HEK293 (cell line): ENCODE measurements around the gene HINT2.

Source experiments
- CTCF ChIA-PET: fragments of 350-600 bp; formaldehyde crosslinking; extraction: SDS; loops from one replicate; lab custom pipeline; 2021; ENCODE audit warnings: antibody characterized with exemption; lab: Yijun Ruan, JAX
- POLR2A ChIA-PET: fragments of 300-600 bp; formaldehyde crosslinking; extraction: SDS; loops from one replicate; lab custom pipeline; 2020; ENCODE audit warnings: antibody characterized with exemption, inconsistent platforms; lab: Yijun Ruan, JAX
- H3K27ac ChIP-seq: fragments of 200-500 bp; sonication (Bioruptor generic); 2 replicates; pipeline ENCODE4 v1.5.1; 2014; ENCODE audit warnings: low read depth, low read length, control low read depth, inconsistent platforms; ENCODE audit errors: extremely low read depth
- H3K36me3 ChIP-seq, 2 experiments: fragments of 200-500 bp in 1 of 2; sonication (Bioruptor generic) in 1 of 2; 1 replicate in 1 of 2; 2 replicates in 1 of 2; pipeline ENCODE4 v1.5.1; 2014 to 2017; ENCODE audit warnings: inconsistent platforms in 2 of 2, low read length in 2 of 2; ENCODE audit not compliant: control insufficient read depth in 2 of 2, insufficient read depth in 1 of 2
- H3K4me1 ChIP-seq: fragments of 200-500 bp; sonication (Bioruptor generic); 2 replicates; pipeline ENCODE4 v1.5.1; 2014; ENCODE audit warnings: mild to moderate bottlenecking, low read length, inconsistent platforms; ENCODE audit not compliant: control insufficient read depth, insufficient read depth
- H3K4me3 ChIP-seq: 2 replicates; pipeline ENCODE4 v1.5.1; 2011; ENCODE audit warnings: low read depth, mild to moderate bottlenecking, control low read depth, low read length, moderate library complexity
- H3K9me3 ChIP-seq: fragments of 200-500 bp; sonication (Bioruptor generic); 2 replicates; pipeline ENCODE4 v1.5.1; 2014; ENCODE audit warnings: low read depth, low read length, inconsistent platforms; ENCODE audit not compliant: control insufficient read depth, insufficient read depth
- GLIS1 ChIP-seq: fragments of 450-650 bp; formaldehyde crosslinking; IDR thresholded peaks from 2 replicates; pipeline ENCODE4 v1.5.1; 2016; ENCODE audit warnings: missing biosample characterization, missing genetic modification characterization
- IKZF3 ChIP-seq: fragments of 450-650 bp; IDR thresholded peaks from 2 replicates; pipeline ENCODE4 v1.5.0; 2018; ENCODE audit warnings: missing biosample characterization, mild to moderate bottlenecking, missing genetic modification characterization, moderate library complexity
- KLF7 ChIP-seq: fragments of 450-650 bp; formaldehyde crosslinking; IDR thresholded peaks from 2 replicates; pipeline ENCODE4 v1.5.1; 2016; ENCODE audit warnings: missing biosample characterization, missing genetic modification characterization, borderline replicate concordance
- MEIS1 ChIP-seq: sonication (generic); formaldehyde crosslinking; IDR thresholded peaks from 2 replicates; pipeline ENCODE4 v1.8.1; 2022; ENCODE audit warnings: missing genetic modification reagents, mild to moderate bottlenecking, borderline replicate concordance
- MZF1 ChIP-seq: fragments of 450-650 bp; formaldehyde crosslinking; IDR thresholded peaks from 2 replicates; pipeline ENCODE4 v1.5.1; 2017; ENCODE audit warnings: missing biosample characterization, missing genetic modification characterization, borderline replicate concordance
- PRDM1 ChIP-seq: fragments of 450-650 bp; formaldehyde crosslinking; IDR thresholded peaks from 2 replicates; pipeline ENCODE4; 2016; ENCODE audit warnings: missing biosample characterization, missing genetic modification characterization
- ZBTB48 ChIP-seq: fragments of 450-650 bp; formaldehyde crosslinking; IDR thresholded peaks from 2 replicates; pipeline ENCODE4 v1.5.1; 2016; ENCODE audit warnings: missing biosample characterization, missing genetic modification characterization
- ZIC2 ChIP-seq: fragments of 450-650 bp; formaldehyde crosslinking; IDR thresholded peaks from 2 replicates; pipeline ENCODE4 v1.5.1; 2016; ENCODE audit warnings: missing biosample characterization, missing genetic modification characterization
- ZNF335 ChIP-seq: fragments of 450-650 bp; formaldehyde crosslinking; conservative IDR thresholded peaks from 2 replicates; pipeline ENCODE4 v1.5.1; 2016; ENCODE audit warnings: missing biosample characterization, missing genetic modification characterization
- ZNF48 ChIP-seq: fragments of 450-650 bp; formaldehyde crosslinking; IDR thresholded peaks from 2 replicates; pipeline ENCODE4 v1.5.1; 2016; ENCODE audit warnings: missing biosample characterization, missing genetic modification characterization
- ZNF513 ChIP-seq: fragments of 450-650 bp; IDR thresholded peaks from 2 replicates; pipeline ENCODE4 v1.5.1; 2018; ENCODE audit warnings: missing biosample characterization, missing genetic modification characterization
- ZNF544 ChIP-seq: fragments of 450-650 bp; formaldehyde crosslinking; IDR thresholded peaks from 2 replicates; pipeline ENCODE4 v1.5.0; 2017; ENCODE audit warnings: missing biosample characterization, missing genetic modification characterization
- ZNF600 ChIP-seq: fragments of 450-650 bp; formaldehyde crosslinking; IDR thresholded peaks from 2 replicates; pipeline ENCODE4 v1.5.1; 2016; ENCODE audit warnings: missing biosample characterization, missing genetic modification characterization
- ZNF785 ChIP-seq: fragments of 450-650 bp; formaldehyde crosslinking; IDR thresholded peaks from 2 replicates; pipeline ENCODE4 v1.5.1; 2016; ENCODE audit warnings: missing biosample characterization, missing genetic modification characterization
- TF ChIP-seq, protein P1 (sequence below): fragments of 450-650 bp; formaldehyde crosslinking; IDR thresholded peaks from 2 replicates; pipeline ENCODE4 v1.5.1; 2017; ENCODE audit warnings: missing biosample characterization, missing genetic modification characterization
- TF ChIP-seq, protein P2 (sequence below): fragments of 450-650 bp; formaldehyde crosslinking; IDR thresholded peaks from 2 replicates; pipeline ENCODE4 v1.5.1; 2016; ENCODE audit warnings: missing biosample characterization, missing genetic modification characterization

The HINT2 gene

DNA sequence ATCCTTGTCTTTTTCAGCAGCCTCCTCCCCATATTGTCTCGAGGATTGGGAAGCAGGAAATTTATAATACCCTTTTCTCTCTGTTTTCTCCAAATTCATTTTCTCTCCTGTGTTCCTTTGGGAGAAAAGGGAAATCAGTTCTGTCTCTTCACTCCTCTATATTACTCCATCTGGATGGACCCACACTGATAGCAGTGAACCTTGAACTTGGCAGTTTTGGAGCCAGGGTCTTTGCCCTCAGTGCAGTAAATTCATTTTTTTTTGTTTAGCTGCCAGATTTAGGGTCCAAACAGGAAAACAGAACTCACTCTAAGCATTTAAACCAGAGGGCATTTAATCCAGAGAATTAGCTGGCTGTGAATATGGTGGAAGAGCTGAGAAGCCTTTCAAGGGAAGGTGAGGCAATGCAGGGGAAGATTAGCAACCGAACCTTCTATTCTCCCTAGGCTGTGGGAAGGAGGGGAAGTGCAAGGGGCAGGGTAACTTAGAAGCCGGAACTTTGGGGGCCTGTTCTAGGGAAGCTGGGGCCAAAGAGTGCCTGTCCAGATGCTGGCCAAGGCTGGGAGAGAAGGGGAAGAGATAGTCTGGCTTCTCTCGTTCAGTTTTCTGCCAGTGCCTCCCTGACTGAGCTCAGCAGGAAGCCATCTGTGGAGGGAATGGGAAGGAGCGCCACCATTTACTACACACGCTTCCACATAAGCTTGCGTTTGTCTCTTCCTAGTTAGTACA is 39.8 kb downstream of the HINT2 start:
- Histone ChIP-seq H3K27ac (no peak overlapping the region), H3K4me3 (no peak overlapping the region)
- ChIA-PET POLR2A (interaction anchor here (0.9 kb wide), 1 partner anchor 13 kb away, joined by 3 read pairs; no protein-coding TSS in a partner anchor), CTCF (interaction anchor here (0.6 to 6.3 kb wide), 8 partner anchors 14 to 1106 kb away, joined by 3 to 65 read pairs (median 4); no protein-coding TSS in a partner anchor)
- peak; percentile 33; the same call in 1 of the 2 replicates for TF ChIP-seq IKZF3 (tag by site-specific recombination)
- TF ChIP-seq GLIS1 (tag by site-specific recombination) = no peak
- TF ChIP-seq ZNF335 = peak; percentile 51
- TF ChIP-seq ZNF48 = no peak
- TF ChIP-seq ZNF600 (tag by site-specific recombination) = peak; percentile 43; the same call in 1 of the 2 replicates
- TF ChIP-seq KLF7 (tag by site-specific recombination) = no peak
- peak; percentile 46; the same call in 1 of the 2 replicates for TF ChIP-seq PRDM1 (tag by site-specific recombination)
- TF ChIP-seq ZBTB48 = peak; percentile 80; the same call in 1 of the 2 replicates
- TF ChIP-seq ZIC2 (tag by site-specific recombination) = peak; percentile 46
- TF ChIP-seq, all 188 proteins: peak for 6
- peaks cover 0 to 2% of the 10 kb centered on the region in 2 experiments; a peak in 1 of 3 replicates for H3K36me3 ChIP-seq
- H3K9me3 ChIP-seq = no peaks in the 10 kb centered on the region
- peaks cover 18% of the 10 kb centered on the region for H3K4me1 ChIP-seq

- CTCF ChIA-PET = interaction anchor here (0.9 to 2.8 kb wide), 6 partner anchors 10 to 183 kb away, joined by 3 to 18 read pairs (median 4); no protein-coding TSS in a partner anchor
- no peak overlapping the region for H3K27ac ChIP-seq
- POLR2A ChIA-PET = no interaction called here
Observed at GRCh38 chr9:35771943-35772342, 42.9 kb downstream of the HINT2 start.

GRCh38 chr9:35771534-35771933 is 43.3 kb downstream of the HINT2 start:
- TF ChIP-seq ZNF785 (tag by site-specific recombination) = no peak
- TF ChIP-seq, protein P1, sequence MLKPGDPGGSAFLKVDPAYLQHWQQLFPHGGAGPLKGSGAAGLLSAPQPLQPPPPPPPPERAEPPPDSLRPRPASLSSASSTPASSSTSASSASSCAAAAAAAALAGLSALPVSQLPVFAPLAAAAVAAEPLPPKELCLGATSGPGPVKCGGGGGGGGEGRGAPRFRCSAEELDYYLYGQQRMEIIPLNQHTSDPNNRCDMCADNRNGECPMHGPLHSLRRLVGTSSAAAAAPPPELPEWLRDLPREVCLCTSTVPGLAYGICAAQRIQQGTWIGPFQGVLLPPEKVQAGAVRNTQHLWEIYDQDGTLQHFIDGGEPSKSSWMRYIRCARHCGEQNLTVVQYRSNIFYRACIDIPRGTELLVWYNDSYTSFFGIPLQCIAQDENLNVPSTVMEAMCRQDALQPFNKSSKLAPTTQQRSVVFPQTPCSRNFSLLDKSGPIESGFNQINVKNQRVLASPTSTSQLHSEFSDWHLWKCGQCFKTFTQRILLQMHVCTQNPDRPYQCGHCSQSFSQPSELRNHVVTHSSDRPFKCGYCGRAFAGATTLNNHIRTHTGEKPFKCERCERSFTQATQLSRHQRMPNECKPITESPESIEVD = peak; percentile 84
- TF ChIP-seq MZF1 (tag by site-specific recombination) = no peak
- TF ChIP-seq, protein P2, sequence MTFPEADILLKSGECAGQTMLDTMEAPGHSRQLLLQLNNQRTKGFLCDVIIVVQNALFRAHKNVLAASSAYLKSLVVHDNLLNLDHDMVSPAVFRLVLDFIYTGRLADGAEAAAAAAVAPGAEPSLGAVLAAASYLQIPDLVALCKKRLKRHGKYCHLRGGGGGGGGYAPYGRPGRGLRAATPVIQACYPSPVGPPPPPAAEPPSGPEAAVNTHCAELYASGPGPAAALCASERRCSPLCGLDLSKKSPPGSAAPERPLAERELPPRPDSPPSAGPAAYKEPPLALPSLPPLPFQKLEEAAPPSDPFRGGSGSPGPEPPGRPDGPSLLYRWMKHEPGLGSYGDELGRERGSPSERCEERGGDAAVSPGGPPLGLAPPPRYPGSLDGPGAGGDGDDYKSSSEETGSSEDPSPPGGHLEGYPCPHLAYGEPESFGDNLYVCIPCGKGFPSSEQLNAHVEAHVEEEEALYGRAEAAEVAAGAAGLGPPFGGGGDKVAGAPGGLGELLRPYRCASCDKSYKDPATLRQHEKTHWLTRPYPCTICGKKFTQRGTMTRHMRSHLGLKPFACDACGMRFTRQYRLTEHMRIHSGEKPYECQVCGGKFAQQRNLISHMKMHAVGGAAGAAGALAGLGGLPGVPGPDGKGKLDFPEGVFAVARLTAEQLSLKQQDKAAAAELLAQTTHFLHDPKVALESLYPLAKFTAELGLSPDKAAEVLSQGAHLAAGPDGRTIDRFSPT (tag by site-specific recombination) = no peak
- Histone ChIP-seq H3K36me3 (no peaks in the 10 kb centered on the region), H3K27ac (no peak overlapping the region), H3K4me3 (no peak overlapping the region), H3K4me1 (peaks cover 18% of the 10 kb centered on the region), H3K9me3 (no peaks in the 10 kb centered on the region)
- ChIA-PET POLR2A (no interaction called here), CTCF (interaction anchor here (0.6 to 2.8 kb wide), 6 partner anchors 10 to 183 kb away, joined by 3 to 18 read pairs (median 4); no protein-coding TSS in a partner anchor)

More at GRCh38 chr9:35771943-35772342, 42.9 kb downstream of the HINT2 start:
- Histone ChIP-seq H3K4me1 (peaks cover 18% of the 10 kb centered on the region), H3K4me3 (no peak overlapping the region), H3K9me3 (no peaks in the 10 kb centered on the region), H3K36me3 (no peaks in the 10 kb centered on the region)
- TF ChIP-seq MEIS1 (no peak), ZNF513 (tag by site-specific recombination) (peak; percentile 28; the same call in 1 of the 2 replicates), ZNF544 (tag by site-specific recombination) (no peak)
- TF ChIP-seq, protein P1 = 0 out of 2 replicates have a peak, but pooled peaks have one; percentile 2
